SU-DHL-6 (cell line): ENCODE data around the gene AADACL4.

Experiments used
- EZH2phosphoT487 ChIP-seq: fragments of 200-600 bp; sonication (generic), shearing (Covaris generic); conservative IDR thresholded peaks from 2 replicates; pipeline ENCODE4 v1.6.1; 2018; ENCODE audit warnings: mild to moderate bottlenecking, antibody characterized with exemption, low read length, moderate library complexity, mixed read lengths
- TF ChIP-seq, protein P1 (sequence below): fragments of 200-600 bp; sonication (generic); IDR thresholded peaks from one replicate; pipeline ENCODE4 v1.5.1; 2017; ENCODE audit warnings: antibody characterized with exemption, mild to moderate bottlenecking, low read length, moderate library complexity; ENCODE audit not compliant: insufficient read depth, poor library complexity, severe bottlenecking

GRCh38 chr1:12654657-12655056 is 10.8 kb downstream of the AADACL4 start:
- no peak for TF ChIP-seq EZH2phosphoT487
- TF ChIP-seq, protein P1, sequence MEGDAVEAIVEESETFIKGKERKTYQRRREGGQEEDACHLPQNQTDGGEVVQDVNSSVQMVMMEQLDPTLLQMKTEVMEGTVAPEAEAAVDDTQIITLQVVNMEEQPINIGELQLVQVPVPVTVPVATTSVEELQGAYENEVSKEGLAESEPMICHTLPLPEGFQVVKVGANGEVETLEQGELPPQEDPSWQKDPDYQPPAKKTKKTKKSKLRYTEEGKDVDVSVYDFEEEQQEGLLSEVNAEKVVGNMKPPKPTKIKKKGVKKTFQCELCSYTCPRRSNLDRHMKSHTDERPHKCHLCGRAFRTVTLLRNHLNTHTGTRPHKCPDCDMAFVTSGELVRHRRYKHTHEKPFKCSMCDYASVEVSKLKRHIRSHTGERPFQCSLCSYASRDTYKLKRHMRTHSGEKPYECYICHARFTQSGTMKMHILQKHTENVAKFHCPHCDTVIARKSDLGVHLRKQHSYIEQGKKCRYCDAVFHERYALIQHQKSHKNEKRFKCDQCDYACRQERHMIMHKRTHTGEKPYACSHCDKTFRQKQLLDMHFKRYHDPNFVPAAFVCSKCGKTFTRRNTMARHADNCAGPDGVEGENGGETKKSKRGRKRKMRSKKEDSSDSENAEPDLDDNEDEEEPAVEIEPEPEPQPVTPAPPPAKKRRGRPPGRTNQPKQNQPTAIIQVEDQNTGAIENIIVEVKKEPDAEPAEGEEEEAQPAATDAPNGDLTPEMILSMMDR: no peak
